HepG2 (cell line): ENCODE results near the gene SNAP47. TPM values are rescaled to one million over a fixed set of nuclear protein-coding genes. Genes with fewer than 3 reads are reported as not detected.

ENCODE experiments used
- ATAC-seq: fragments of 200-7000 bp; cut with Tn5 transposase; 3 replicates; pipeline ENCODE4 v1.9.1; 2020; ENCODE audit warnings: mild to moderate bottlenecking, moderate library complexity
- BruUV-seq: library from RNA; stranded (reverse); fragments of 400-500 nt; replicated peaks from 2 replicates; lab custom pipeline; 2021; lab: Mats Ljungman, UMichigan
- CTCF ChIA-PET: fragments of 300-600 bp; formaldehyde crosslinking; extraction: SDS; loops from one replicate; lab custom pipeline; 2021; ENCODE audit warnings: low total read pairs, inconsistent platforms, low intra/inter-chr PET ratio; lab: Yijun Ruan, JAX
- POLR2A ChIA-PET: fragments of 350-600 bp; sonication (Branson Sonifier 250); formaldehyde crosslinking; loops from one replicate; lab custom pipeline; 2020; ENCODE audit warnings: antibody characterized with exemption, inconsistent platforms; lab: Yijun Ruan, JAX
- DNase-seq: peaks from one replicate; pipeline ENCODE4 v3.0.0-alpha.2; 2015; ENCODE audit warnings: low spot score
- FAIRE-seq: peaks from 3 replicates; lab custom pipeline; 2011; peaks lifted over from hg19 to GRCh38; lab: Jason Lieb, UNC
- H2AFZ ChIP-seq: one replicate; pipeline ENCODE4 v1.6.1; 2011; ENCODE audit warnings: low read length, inconsistent platforms
- H3K27ac ChIP-seq: fragments of 300-600 bp; 3 replicates; pipeline ENCODE4 v1.8.0; 2011; ENCODE audit warnings: mixed run types, mild to moderate bottlenecking, mixed read lengths, low read length, inconsistent platforms; ENCODE audit not compliant: insufficient read depth; ENCODE audit errors: extremely low read length
- H3K27me3 ChIP-seq, 2 experiments: fragments of 200-600 bp in 1 of 2; 2 replicates in 1 of 2; 3 replicates in 1 of 2; pipeline versions ENCODE4 v1.6.0 to v1.8.0; 2011; ENCODE audit warnings: low read length in 2 of 2, mild to moderate bottlenecking in 2 of 2, moderate library complexity in 2 of 2, inconsistent platforms in 1 of 2; ENCODE audit not compliant: insufficient read depth in 2 of 2, control insufficient read depth in 1 of 2
- H3K36me3 ChIP-seq, 2 experiments: fragments of 200-600 bp in 1 of 2; replicated peaks in 1 of 2; 2 replicates in 1 of 2; 3 replicates in 1 of 2; pipeline versions ENCODE4 v1.5.1 to v1.8.0; 2011; ENCODE audit warnings: low read length in 2 of 2, inconsistent platforms in 1 of 2; ENCODE audit not compliant: insufficient read depth in 2 of 2, control insufficient read depth in 1 of 2
- H3K4me1 ChIP-seq: 2 replicates; pipeline ENCODE4 v1.5.1; 2012; ENCODE audit warnings: low read length, inconsistent platforms; ENCODE audit not compliant: insufficient read depth
- H3K4me2 ChIP-seq: 2 replicates; pipeline ENCODE4 v1.6.0; 2011; ENCODE audit warnings: low read depth, low read length, inconsistent platforms
- H3K4me3 ChIP-seq, 3 experiments: fragments of 200-600 bp in 1 of 3; sonication (generic), shearing (Covaris generic) in 1 of 3; replicated peaks in 1 of 3; 2 replicates each; pipeline ENCODE4 v1.5.1; 2011 to 2016; ENCODE audit warnings: low read length in 3 of 3, inconsistent platforms in 2 of 3, low read depth in 2 of 3, mild to moderate bottlenecking in 2 of 3, control low read depth in 1 of 3, mixed read lengths in 1 of 3; ENCODE audit not compliant: insufficient read depth in 1 of 3
- H3K79me2 ChIP-seq: one replicate; pipeline ENCODE4 v1.6.1; 2011; ENCODE audit warnings: low read length, inconsistent platforms; ENCODE audit not compliant: insufficient read depth
- H3K9ac ChIP-seq: 2 replicates; pipeline ENCODE4 v1.6.0; 2011; ENCODE audit warnings: mild to moderate bottlenecking, low read depth, low read length, inconsistent platforms; ENCODE audit not compliant: insufficient read depth
- H3K9me3 ChIP-seq: 2 replicates; pipeline ENCODE4 v1.5.1; 2012; ENCODE audit warnings: mild to moderate bottlenecking, low read length
- H4K20me1 ChIP-seq: 2 replicates; pipeline ENCODE4 v1.6.0; 2011; ENCODE audit warnings: inconsistent platforms, mild to moderate bottlenecking, low read length, moderate library complexity; ENCODE audit not compliant: insufficient read depth
- AGO2 ChIP-seq: fragments of 200-400 bp; formaldehyde crosslinking; optimal IDR thresholded peaks from 2 replicates; pipeline ENCODE3; 2017; ENCODE audit warnings: mild to moderate bottlenecking, low read depth, low read length, moderate library complexity
- CBX5 ChIP-seq: sonication (generic); formaldehyde crosslinking; IDR thresholded peaks from 2 replicates; pipeline ENCODE4 v1.4.0; 2020; ENCODE audit warnings: missing genetic modification reagents, borderline replicate concordance
- EP300 ChIP-seq, 3 experiments: sonication (generic) in 1 of 3; formaldehyde crosslinking in 1 of 3; IDR thresholded peaks; 2 replicates each; pipeline versions ENCODE4 v1.5.1 to v1.6.1; 2011 to 2020; ENCODE audit warnings: low read depth in 2 of 3, low read length in 2 of 3, borderline replicate concordance in 1 of 3, improper control_type of control experiment in 1 of 3, mild to moderate bottlenecking in 1 of 3, missing genetic modification reagents in 1 of 3, moderate library complexity in 1 of 3
- ERF ChIP-seq: IDR thresholded peaks from 2 replicates; pipeline ENCODE4 v1.6.1; 2018; ENCODE audit warnings: missing biosample characterization, missing genetic modification reagents
- FOXO4 ChIP-seq: sonication (generic); formaldehyde crosslinking; conservative IDR thresholded peaks from 2 replicates; pipeline ENCODE4 v1.8.1; 2023; ENCODE audit warnings: missing genetic modification reagents
- PHF20 ChIP-seq: sonication (generic); formaldehyde crosslinking; IDR thresholded peaks from 2 replicates; pipeline ENCODE4 v1.5.0; 2020; ENCODE audit warnings: mild to moderate bottlenecking, missing genetic modification reagents
- SP1 ChIP-seq, 2 experiments: fragments of 450-650 bp in 1 of 2; sonication (generic) in 1 of 2; formaldehyde crosslinking in 1 of 2; IDR thresholded peaks; 2 replicates each; pipeline versions ENCODE4 v1.4.0 to v1.6.1; 2016 to 2020; ENCODE audit warnings: missing genetic modification reagents in 1 of 2
- THAP8 ChIP-seq: sonication (generic); formaldehyde crosslinking; IDR thresholded peaks from 2 replicates; pipeline ENCODE4 v1.5.1; 2020; ENCODE audit warnings: missing genetic modification reagents, mild to moderate bottlenecking, borderline replicate concordance
- ZEB1 ChIP-seq: IDR thresholded peaks from 2 replicates; pipeline ENCODE4 v1.6.1; 2012; ENCODE audit warnings: mild to moderate bottlenecking, low read depth, inconsistent platforms; ENCODE audit not compliant: insufficient replicate concordance
- ZNF567 ChIP-seq: sonication (generic); formaldehyde crosslinking; IDR thresholded peaks from 2 replicates; pipeline ENCODE4 v1.8.1; 2023; ENCODE audit warnings: mild to moderate bottlenecking, missing genetic modification reagents, borderline replicate concordance
- ZNF569 ChIP-seq: sonication (generic); formaldehyde crosslinking; IDR thresholded peaks from 2 replicates; pipeline ENCODE4 v1.5.0; 2020; ENCODE audit warnings: mild to moderate bottlenecking, missing genetic modification reagents, moderate library complexity, borderline replicate concordance
- ZNF678 ChIP-seq: sonication (generic); formaldehyde crosslinking; IDR thresholded peaks from 2 replicates; pipeline ENCODE4 v1.4.0; 2020; ENCODE audit warnings: mild to moderate bottlenecking, missing genetic modification reagents
- WGBS: methylation state at CpG from one replicate; pipeline ENCODE4 v1.1.6; 2017; ENCODE audit warnings: low lambda C conversion rate; 5-methylcytosine and 5-hydroxymethylcytosine counted together
- in situ Hi-C: cut with HindIII; loops from 2 replicates; pipeline ENCODE4 v1.10.0; 2017; ENCODE audit warnings: low pct_unique_long_range_greater_than_20kb; ENCODE audit not compliant: extremely low pct_ligation_motif_present
- intact Hi-C: fragments of 100-400 bp; cut with micrococcal nuclease; formaldehyde crosslinking; loops from one replicate; pipeline ENCODE4 v1.10.0; 2022; ENCODE audit not compliant: unreplicated experiment
- polyA plus RNA-seq, 8 experiments: library from polyadenylated mRNA; depleted of rRNA in 3 of 8; stranded (reverse) in 7 of 8; unstranded in 1 of 8; fragments of >200 nt; fragmentation: Illumina TruSeq in 4 of 8; extraction: Trizol in 4 of 8; gene quantifications; 2 replicates each; pipeline versions ENCODE4 v1.2.1 to v1.2.3, GENCODE V29; 2011 to 2016; ENCODE audit warnings: low read depth in 4 of 8, missing spikeins in 1 of 8, mixed read lengths in 1 of 8; ENCODE audit not compliant: insufficient read depth in 1 of 8
- total RNA-seq, 5 experiments: library from RNA; depleted of rRNA; stranded (reverse); fragments of >200 nt; fragmentation: Illumina TruSeq; extraction: Trizol; gene quantifications; 2 replicates each; pipeline ENCODE4 v1.2.3, GENCODE V29; 2016; ENCODE audit warnings: low read depth in 1 of 5
- TF ChIP-seq, protein P1 (sequence below): sonication (generic); formaldehyde crosslinking; IDR thresholded peaks from 2 replicates; pipeline ENCODE4 v1.4.0; 2020; ENCODE audit warnings: missing genetic modification reagents

Gene SNAP47
- total and polyA plus RNA-seq, 2 of the 13 experiments (the other 11 are each of a cell fraction or from before 2014, with no cell fraction given), result 13.6 to 25.1 TPM

DNA sequence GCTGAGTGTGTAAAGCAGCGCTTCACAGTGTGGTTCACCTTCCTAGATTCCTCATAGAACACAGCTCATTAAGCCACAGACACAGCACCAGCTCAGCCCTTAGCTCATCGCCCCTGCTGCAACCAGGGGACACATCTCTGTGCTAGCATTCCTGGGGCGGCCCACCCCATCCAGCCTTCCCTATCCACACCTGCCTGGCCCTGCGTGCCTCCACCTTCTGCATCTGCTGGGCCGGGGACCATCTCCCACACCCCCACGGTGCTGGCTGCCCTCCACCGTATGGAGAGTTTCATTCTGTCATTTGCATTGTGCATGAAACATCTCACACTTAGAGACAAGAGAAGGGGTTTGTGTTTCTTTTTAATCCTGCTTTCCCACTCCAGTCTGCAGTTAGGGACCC lies 44.5 kb downstream of the SNAP47 start (continued):
- TF ChIP-seq THAP8, result no peak
- no peak for TF ChIP-seq ZNF678 (CRISPR knock-in tag)
- no peak for TF ChIP-seq CBX5 (CRISPR knock-in tag)
- no peak for TF ChIP-seq EP300 (IDR thresholded peaks at IDR 0.05; ENCODE audit: low read depth in 2 of 2, low read length in 2 of 2)
- no peak for TF ChIP-seq EP300 (CRISPR knock-in tag; IDR thresholded peaks at IDR 0.05; ENCODE audit: borderline replicate concordance)
- TF ChIP-seq SP1 (IDR thresholded peaks at IDR 0.05), result no peak
- TF ChIP-seq SP1 (CRISPR knock-in tag; IDR thresholded peaks at IDR 0.05), result no peak
- no peak for TF ChIP-seq PHF20 (CRISPR knock-in tag)

- H2AFZ ChIP-seq, result no peak overlapping the region
- no peak for TF ChIP-seq ZNF569 (CRISPR knock-in tag)
- TF ChIP-seq ZEB1, result no peak
- TF ChIP-seq, protein P1, sequence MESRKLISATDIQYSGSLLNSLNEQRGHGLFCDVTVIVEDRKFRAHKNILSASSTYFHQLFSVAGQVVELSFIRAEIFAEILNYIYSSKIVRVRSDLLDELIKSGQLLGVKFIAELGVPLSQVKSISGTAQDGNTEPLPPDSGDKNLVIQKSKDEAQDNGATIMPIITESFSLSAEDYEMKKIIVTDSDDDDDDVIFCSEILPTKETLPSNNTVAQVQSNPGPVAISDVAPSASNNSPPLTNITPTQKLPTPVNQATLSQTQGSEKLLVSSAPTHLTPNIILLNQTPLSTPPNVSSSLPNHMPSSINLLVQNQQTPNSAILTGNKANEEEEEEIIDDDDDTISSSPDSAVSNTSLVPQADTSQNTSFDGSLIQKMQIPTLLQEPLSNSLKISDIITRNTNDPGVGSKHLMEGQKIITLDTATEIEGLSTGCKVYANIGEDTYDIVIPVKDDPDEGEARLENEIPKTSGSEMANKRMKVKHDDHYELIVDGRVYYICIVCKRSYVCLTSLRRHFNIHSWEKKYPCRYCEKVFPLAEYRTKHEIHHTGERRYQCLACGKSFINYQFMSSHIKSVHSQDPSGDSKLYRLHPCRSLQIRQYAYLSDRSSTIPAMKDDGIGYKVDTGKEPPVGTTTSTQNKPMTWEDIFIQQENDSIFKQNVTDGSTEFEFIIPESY (CRISPR knock-in tag), result no peak
- peak; percentile 41 for TF ChIP-seq AGO2
- TF ChIP-seq ERF, result no peak
- TF ChIP-seq ZNF567, result no peak
- TF ChIP-seq FOXO4 (CRISPR knock-in tag), result no peak
- in situ Hi-C loops (no loop called here), intact Hi-C loops (no loop called here)
- no peak overlapping the region for H3K4me2 ChIP-seq
- no peaks in the 10 kb centered on the region for H3K4me1 ChIP-seq
- H3K79me2 ChIP-seq, result no peaks in the 10 kb centered on the region
- no peaks in the 10 kb centered on the region for H4K20me1 ChIP-seq
- no peak overlapping the region for H3K27ac ChIP-seq
- no peak overlapping the region for H3K9ac ChIP-seq
- no peak overlapping the region for H3K4me3 ChIP-seq
- ATAC-seq, result peak; percentile 23; the same call in 1 of the 3 replicates
- BruUV-seq, result no TSS peak
- POLR2A ChIA-PET, result no interaction called here
- H3K27me3 ChIP-seq, result no peaks in the 10 kb centered on the region
- no peaks in the 10 kb centered on the region for H3K9me3 ChIP-seq
- FAIRE-seq, result no peak
- CTCF ChIA-PET, result no interaction called here
- no peak for DNase-seq
- WGBS, result 96% methylated on average over 14 of the region's 23 CpGs
- peaks cover 3 to 9% of the 10 kb centered on the region in 2 experiments; a peak in 3 of 5 replicates for H3K36me3 ChIP-seq
These were observed 45.1 kb downstream of the SNAP47 start for GRCh38 chr1:227780101-227781044.
